GM18517 (cell line): Measurements from ENCODE around the gene ZNF614.
A peak's percentile ranks its signal among the peaks of the same experiment; 100 is the strongest.
"Not testable (repeated sequence)": the region's sequence is repeated elsewhere in the genome, so short reads cannot be mapped to it uniquely, and the experiment has no call there.

Experiments
- ATAC-seq: cut with Tn5 transposase; IDR thresholded peaks from one replicate; pipeline ENCODE4 v1.9.1; 2021; ENCODE audit warnings: mild to moderate bottlenecking, moderate library complexity; ENCODE audit not compliant: unreplicated experiment

ZNF614 gene

GRCh38 chr19:51993422-51993821 is 34.8 kb downstream of the ZNF614 start:
- no peak for ATAC-seq

DNA sequence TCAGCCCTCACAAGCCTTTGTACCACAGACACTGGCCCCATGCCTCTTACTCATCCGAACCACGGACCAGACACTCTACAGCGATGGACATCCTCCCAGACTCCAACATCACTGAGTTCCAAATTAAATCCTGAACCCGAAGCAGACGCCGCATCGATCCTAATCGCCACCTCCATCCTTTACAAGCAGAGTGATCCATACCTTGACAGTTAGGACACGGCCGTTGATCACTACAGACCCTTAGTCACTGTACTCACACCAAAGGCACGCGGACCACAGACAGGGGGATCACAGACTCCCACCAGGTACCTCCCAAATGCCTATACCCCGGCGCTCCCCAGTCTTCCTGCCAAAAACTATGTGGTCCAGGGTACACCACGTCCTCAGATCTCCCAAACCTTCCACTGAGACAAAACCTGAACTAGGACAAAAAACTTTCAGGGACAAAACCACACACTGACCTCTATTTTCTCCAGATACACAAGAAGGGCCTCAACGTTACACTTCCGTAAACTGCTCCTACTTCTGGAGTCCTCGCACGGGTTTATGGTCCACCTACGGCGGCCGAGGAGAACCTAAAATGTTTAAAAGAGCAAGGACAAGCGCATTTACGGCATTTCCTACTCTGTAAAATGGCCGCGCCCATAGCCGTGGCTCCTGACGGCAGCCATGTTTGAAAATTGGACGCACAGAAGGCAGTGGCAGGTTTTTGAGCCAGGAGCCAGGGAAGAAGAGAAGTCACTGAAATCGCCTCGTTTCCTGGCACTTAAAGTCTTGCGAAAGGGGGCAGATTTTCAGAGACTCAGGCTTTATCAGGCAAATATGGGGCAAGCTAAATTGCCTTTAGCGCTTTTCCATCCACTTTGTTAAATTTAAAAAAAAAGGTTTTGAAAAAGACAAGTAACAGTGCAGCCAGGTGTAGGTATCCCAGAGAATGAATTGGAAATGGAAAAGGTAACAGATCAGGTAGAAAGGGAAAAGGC is 41.6 kb downstream of the ZNF614 start, which contains the start of gene ZNF350:
Gene ZNF350 (minus strand): TSS at position 532 of the 983 bp plus-strand sequence. CDS start 12,480 bp downstream, outside the sequence.
- ATAC-seq: peak; percentile 91

- no peak for ATAC-seq
Observed at GRCh38 chr19:51983361-51983760, 44.8 kb downstream of the ZNF614 start.

GRCh38 chr19:51980926-51981325 is 47.3 kb downstream of the ZNF614 start:
- not testable (repeated sequence) for ATAC-seq

GRCh38 chr19:51980116-51980736 is 48.0 kb downstream of the ZNF614 start:
- ATAC-seq: no peak

GRCh38 chr19:51978882-51979281 is 49.3 kb downstream of the ZNF614 start:
- no peak for ATAC-seq

DNA sequence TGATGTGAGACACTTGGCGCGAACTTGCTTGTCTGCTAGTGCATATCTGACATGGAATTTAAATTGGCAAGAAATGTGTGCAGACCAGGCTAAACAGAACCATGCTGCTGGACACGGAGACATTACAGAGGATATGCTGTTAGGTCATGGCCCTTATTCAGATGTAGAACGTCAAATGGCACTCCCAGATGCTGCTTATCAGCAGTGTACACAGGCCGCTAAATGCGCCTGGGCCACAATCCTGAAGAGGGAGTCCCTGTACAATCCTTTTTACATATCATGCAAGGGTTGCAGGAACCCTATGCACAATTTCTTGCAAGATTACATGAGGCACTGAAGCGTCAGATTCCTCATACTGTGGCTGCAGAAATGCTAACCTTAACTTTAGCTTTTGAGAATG is 50.8 kb downstream of the ZNF614 start:
- no peak for ATAC-seq

DNA sequence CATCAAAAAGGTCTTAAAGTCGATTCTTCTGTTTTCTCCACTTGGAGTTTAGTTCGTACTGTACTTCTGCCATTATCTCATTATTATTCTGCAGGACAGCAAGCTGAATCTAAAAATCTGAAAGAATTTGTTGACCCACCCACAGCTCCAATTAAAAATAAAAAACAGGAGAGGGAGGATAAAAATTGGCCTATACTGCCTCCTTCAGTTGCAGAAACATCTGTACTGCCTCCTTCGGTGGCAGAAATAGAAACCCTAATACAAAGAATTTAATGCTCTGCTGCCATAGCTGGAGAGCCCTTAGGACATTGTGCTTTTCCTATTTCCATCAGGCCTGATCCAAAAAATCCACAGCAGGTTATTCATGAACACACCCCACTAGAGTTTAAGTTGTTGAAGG is 51.3 kb downstream of the ZNF614 start:
- ATAC-seq: no peak

GRCh38 chr19:51975787-51976186 is 52.4 kb downstream of the ZNF614 start:
- not testable (repeated sequence) for ATAC-seq

DNA sequence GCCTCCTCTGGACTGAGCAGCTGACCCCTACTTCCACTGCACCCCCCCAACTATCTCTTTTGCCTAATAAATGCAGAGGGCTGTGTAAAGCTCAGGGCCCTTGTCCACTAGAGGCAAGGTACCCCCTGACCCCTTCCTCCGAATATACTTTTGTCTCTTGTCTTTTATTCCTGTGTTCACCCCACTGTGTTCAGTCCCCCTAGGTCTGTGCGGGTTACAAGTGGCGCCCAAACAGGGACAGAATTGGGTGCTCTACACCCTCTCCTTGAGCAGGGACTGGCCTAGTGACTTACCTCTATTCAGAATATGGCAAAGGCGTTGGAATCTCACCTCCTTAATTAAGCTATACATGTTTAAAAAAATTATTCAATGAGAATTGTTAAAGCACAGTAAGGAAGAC is 56.6 kb downstream of the ZNF614 start:
- no peak for ATAC-seq

DNA sequence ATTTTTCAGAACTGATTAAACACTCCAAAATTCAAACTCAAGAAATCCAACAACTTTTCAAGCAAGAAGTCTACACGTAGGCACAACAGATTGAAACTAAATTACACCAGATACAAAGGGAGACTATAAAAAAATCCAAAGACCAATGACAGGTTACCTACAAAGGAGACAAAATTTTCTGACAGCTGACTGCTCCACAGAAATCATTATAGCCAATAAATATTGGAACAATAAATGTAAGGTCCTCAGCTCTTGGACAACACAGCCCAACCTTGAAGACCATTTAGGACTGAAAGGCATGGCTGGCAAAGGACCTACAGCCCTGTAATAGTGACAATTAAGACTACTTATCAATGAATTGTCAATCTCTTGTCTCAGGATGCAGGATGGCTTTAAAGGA is 57.5 kb downstream of the ZNF614 start:
- no peak for ATAC-seq

GRCh38 chr19:51965583-51965982 is 62.6 kb downstream of the ZNF614 start:
- ATAC-seq: no peak
